NB4 (cell line): Measurements from ENCODE around the gene ISYNA1.

Experiments used
- CTCF ChIP-seq: IDR thresholded peaks from one replicate; pipeline ENCODE4 v1.5.1; 2012; ENCODE audit warnings: low read depth, low read length
- POLR2A ChIP-seq: IDR thresholded peaks from 2 replicates; pipeline ENCODE4 v1.6.1; 2011; ENCODE audit warnings: mild to moderate bottlenecking; ENCODE audit not compliant: insufficient read length; ENCODE audit errors: extremely low read depth

GRCh38 chr19:18419195-18419698 is 18.7 kb downstream of the ISYNA1 start, which contains the start of gene SSBP4:
- TF ChIP-seq CTCF (no peak), POLR2A (no peak)
